ENCODE data around the gene ZNF48. TPM values are rescaled to one million over a fixed set of nuclear protein-coding genes. Genes with fewer than 3 reads are reported as not detected.

Gene ZNF48
- total RNA-seq, 1 donor from 2014 or later: 11.8 TPM

- Mint-ChIP-seq H3K9me3 (ENCODE audit: low read depth) (no peaks in the 10 kb centered on the region), H3K27ac (ENCODE audit: unreplicated experiment) (no peak overlapping the region), H3K4me3 (ENCODE audit: unreplicated experiment) (no peak overlapping the region), H3K27me3 (ENCODE audit: low read depth) (no peaks in the 10 kb centered on the region), H3K4me1 (ENCODE audit: low read depth) (peaks cover 31% of the 10 kb centered on the region), H3K36me3 (ENCODE audit: low read depth) (peaks cover 18% of the 10 kb centered on the region)
- DNase-seq (ENCODE audit: low spot score): no peak
- no peak for TF ChIP-seq CTCF (IDR thresholded peaks at IDR 0.05)
These were observed 44.9 kb upstream of the ZNF48 start for GRCh38 chr16:30350134-30350871.

- Mint-ChIP-seq H3K27ac (ENCODE audit: unreplicated experiment) (peak overlapping the region; percentile 49), H3K9me3 (ENCODE audit: low read depth) (no peaks in the 10 kb centered on the region), H3K4me3 (ENCODE audit: unreplicated experiment) (no peak overlapping the region), H3K4me1 (ENCODE audit: low read depth) (peaks cover 36% of the 10 kb centered on the region), H3K36me3 (ENCODE audit: low read depth) (peaks cover 18% of the 10 kb centered on the region), H3K27me3 (ENCODE audit: low read depth) (no peaks in the 10 kb centered on the region)
- peak; percentile 78 for DNase-seq (ENCODE audit: low spot score)
- no peak for TF ChIP-seq CTCF (IDR thresholded peaks at IDR 0.05)
These were observed 44.2 kb upstream of the ZNF48 start for GRCh38 chr16:30351001-30351441.

- no peak for TF ChIP-seq CTCF (IDR thresholded peaks at IDR 0.05)
- Mint-ChIP-seq H3K4me1 (ENCODE audit: low read depth) (peaks cover 43% of the 10 kb centered on the region), H3K36me3 (ENCODE audit: low read depth) (peaks cover 18% of the 10 kb centered on the region), H3K9me3 (ENCODE audit: low read depth) (no peaks in the 10 kb centered on the region), H3K27me3 (ENCODE audit: low read depth) (no peaks in the 10 kb centered on the region), H3K27ac (ENCODE audit: unreplicated experiment) (peak overlapping the region; percentile 76), H3K4me3 (ENCODE audit: unreplicated experiment) (peak overlapping the region; percentile 6)
- DNase-seq (ENCODE audit: low spot score): peak; percentile 57
These were observed 43.4 kb upstream of the ZNF48 start for GRCh38 chr16:30351586-30352419.

- Mint-ChIP-seq H3K9me3 (ENCODE audit: low read depth) (no peaks in the 10 kb centered on the region), H3K4me1 (ENCODE audit: low read depth) (peaks cover 50% of the 10 kb centered on the region), H3K4me3 (ENCODE audit: unreplicated experiment) (no peak overlapping the region), H3K27ac (ENCODE audit: unreplicated experiment) (peak overlapping the region; percentile 76), H3K27me3 (ENCODE audit: low read depth) (no peaks in the 10 kb centered on the region), H3K36me3 (ENCODE audit: low read depth) (peaks cover 21% of the 10 kb centered on the region)
- DNase-seq (ENCODE audit: low spot score): peak; percentile 46
- TF ChIP-seq CTCF (IDR thresholded peaks at IDR 0.05): peak; percentile 49
These were observed 42.5 kb upstream of the ZNF48 start for GRCh38 chr16:30352488-30353401.

All from chondrocyte (in vitro differentiated cells).